ENCODE measurements around the gene ERC2. TPM values are rescaled to one million over a fixed set of nuclear protein-coding genes. Genes with fewer than 3 reads are reported as not detected.

ERC2 gene
- total and polyA plus RNA-seq, 2 of the 8 experiments (the other 6 are each of a cell fraction or from before 2014, with no cell fraction given): 16.4 to 22.8 TPM

DNA sequence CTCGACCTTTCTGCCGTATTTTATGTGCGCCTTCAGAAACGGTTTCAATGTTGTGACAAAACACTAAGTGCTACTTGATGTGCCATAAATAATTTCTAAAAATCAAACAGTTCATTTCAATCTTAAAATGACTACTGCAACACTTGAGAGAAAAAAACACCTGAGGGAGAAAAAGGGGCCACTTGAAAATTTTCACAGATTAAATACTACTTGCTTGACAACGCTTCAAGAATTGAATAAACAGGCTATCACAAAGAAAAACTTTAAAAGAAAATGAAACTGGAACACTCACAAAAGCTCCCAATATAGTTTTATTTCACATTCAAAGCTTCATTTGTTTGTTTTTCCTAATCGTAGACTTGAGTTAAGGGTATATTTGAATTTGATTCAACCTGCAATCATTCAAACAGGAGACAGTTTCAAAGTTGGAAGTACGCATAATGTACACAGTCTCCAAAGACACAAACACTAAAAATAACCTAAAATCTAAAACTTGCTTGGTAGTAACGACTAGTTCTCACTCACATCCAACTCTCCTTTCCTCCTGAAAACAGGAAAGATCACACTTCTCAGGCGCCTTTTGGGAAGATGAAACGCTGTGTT is 380.7 kb downstream of the ERC2 start (continued):
- TF ChIP-seq KDM4A (IDR thresholded peaks at IDR 0.05; ENCODE audit: low read depth, low read length, severe bottlenecking): no peak

All from H1 (cell line).